ENCODE measurements around the gene GRSF1. TPM values are rescaled to one million over a fixed set of nuclear protein-coding genes. Genes with fewer than 3 reads are reported as not detected.

The GRSF1 gene
- total RNA-seq, 1 donor, result 79.3 TPM

- no peak for DNase-seq (ENCODE audit: insufficient read length, low spot score, missing footprints)
- H4K20me1 ChIP-seq (ENCODE audit: insufficient read depth, low read length), result no peaks in the 10 kb centered on the region
- peaks cover 2% of the 10 kb centered on the region for H3K4me1 ChIP-seq (ENCODE audit: insufficient read depth, low read length)
- TF ChIP-seq, protein P1, sequence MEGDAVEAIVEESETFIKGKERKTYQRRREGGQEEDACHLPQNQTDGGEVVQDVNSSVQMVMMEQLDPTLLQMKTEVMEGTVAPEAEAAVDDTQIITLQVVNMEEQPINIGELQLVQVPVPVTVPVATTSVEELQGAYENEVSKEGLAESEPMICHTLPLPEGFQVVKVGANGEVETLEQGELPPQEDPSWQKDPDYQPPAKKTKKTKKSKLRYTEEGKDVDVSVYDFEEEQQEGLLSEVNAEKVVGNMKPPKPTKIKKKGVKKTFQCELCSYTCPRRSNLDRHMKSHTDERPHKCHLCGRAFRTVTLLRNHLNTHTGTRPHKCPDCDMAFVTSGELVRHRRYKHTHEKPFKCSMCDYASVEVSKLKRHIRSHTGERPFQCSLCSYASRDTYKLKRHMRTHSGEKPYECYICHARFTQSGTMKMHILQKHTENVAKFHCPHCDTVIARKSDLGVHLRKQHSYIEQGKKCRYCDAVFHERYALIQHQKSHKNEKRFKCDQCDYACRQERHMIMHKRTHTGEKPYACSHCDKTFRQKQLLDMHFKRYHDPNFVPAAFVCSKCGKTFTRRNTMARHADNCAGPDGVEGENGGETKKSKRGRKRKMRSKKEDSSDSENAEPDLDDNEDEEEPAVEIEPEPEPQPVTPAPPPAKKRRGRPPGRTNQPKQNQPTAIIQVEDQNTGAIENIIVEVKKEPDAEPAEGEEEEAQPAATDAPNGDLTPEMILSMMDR (IDR thresholded peaks at IDR 0.05; ENCODE audit: extremely low read depth, low read depth, low read length), result no peak
- no peak overlapping the region for H2AFZ ChIP-seq (ENCODE audit: low read length)
- no peak overlapping the region for H3K4me2 ChIP-seq (ENCODE audit: insufficient read depth, low read length)
- H3K4me3 ChIP-seq (ENCODE audit: insufficient read depth, low read length), result no peak overlapping the region
- no peaks in the 10 kb centered on the region for H3K79me2 ChIP-seq (ENCODE audit: insufficient read depth, low read length)
- no peaks in the 10 kb centered on the region for H3K9me3 ChIP-seq (ENCODE audit: low read depth, low read length)
- peaks cover 53% of the 10 kb centered on the region for H3K36me3 ChIP-seq (ENCODE audit: insufficient read depth, low read length)
- H3K27ac ChIP-seq (ENCODE audit: low read depth, low read length), result no peak overlapping the region
- no peaks in the 10 kb centered on the region for H3K27me3 ChIP-seq (ENCODE audit: insufficient read depth, low read length)
These were observed 51.0 kb downstream of the GRSF1 start for GRCh38 chr4:70788733-70789132.

DNA sequence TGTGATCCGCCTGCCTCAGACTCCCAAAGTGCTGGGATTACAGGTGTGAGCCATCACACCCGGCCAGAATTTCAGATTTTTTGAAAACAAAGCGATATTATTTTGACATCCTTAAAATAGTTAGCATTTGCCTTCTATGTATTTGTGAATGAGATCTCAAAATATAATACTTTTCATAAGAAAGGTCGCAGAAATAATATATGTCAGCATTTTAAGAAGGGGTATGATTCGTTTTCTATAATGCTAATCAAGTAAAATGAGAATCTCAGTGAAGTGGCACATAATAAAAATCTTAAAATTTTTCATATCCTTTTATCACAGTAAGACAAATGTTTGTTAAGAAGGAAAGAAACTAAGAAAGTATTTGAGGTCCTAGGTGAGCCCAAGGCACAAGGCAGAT lies 52.2 kb downstream of the GRSF1 start:
- TF ChIP-seq, protein P1 (IDR thresholded peaks at IDR 0.05; ENCODE audit: extremely low read depth, low read depth, low read length), result no peak
- no peaks in the 10 kb centered on the region for H3K27me3 ChIP-seq (ENCODE audit: insufficient read depth, low read length)
- peaks cover 2% of the 10 kb centered on the region for H3K4me1 ChIP-seq (ENCODE audit: insufficient read depth, low read length)
- H3K79me2 ChIP-seq (ENCODE audit: insufficient read depth, low read length), result no peaks in the 10 kb centered on the region
- H3K27ac ChIP-seq (ENCODE audit: low read depth, low read length), result no peak overlapping the region
- no peak overlapping the region for H3K4me2 ChIP-seq (ENCODE audit: insufficient read depth, low read length)
- H3K4me3 ChIP-seq (ENCODE audit: insufficient read depth, low read length), result no peak overlapping the region
- no peaks in the 10 kb centered on the region for H3K9me3 ChIP-seq (ENCODE audit: low read depth, low read length)
- H4K20me1 ChIP-seq (ENCODE audit: insufficient read depth, low read length), result no peaks in the 10 kb centered on the region
- H3K36me3 ChIP-seq (ENCODE audit: insufficient read depth, low read length), result peaks cover 52% of the 10 kb centered on the region
- H2AFZ ChIP-seq (ENCODE audit: low read length), result no peak overlapping the region
- no peak for DNase-seq (ENCODE audit: insufficient read length, low spot score, missing footprints)

- Histone ChIP-seq H4K20me1 (ENCODE audit: insufficient read depth, low read length) (no peaks in the 10 kb centered on the region), H3K4me3 (ENCODE audit: insufficient read depth, low read length) (no peak overlapping the region), H3K27ac (ENCODE audit: low read depth, low read length) (no peak overlapping the region), H3K4me2 (ENCODE audit: insufficient read depth, low read length) (no peak overlapping the region), H3K79me2 (ENCODE audit: insufficient read depth, low read length) (no peaks in the 10 kb centered on the region), H3K36me3 (ENCODE audit: insufficient read depth, low read length) (peaks cover 42% of the 10 kb centered on the region), H3K9me3 (ENCODE audit: low read depth, low read length) (no peaks in the 10 kb centered on the region), H3K27me3 (ENCODE audit: insufficient read depth, low read length) (no peaks in the 10 kb centered on the region), H3K4me1 (ENCODE audit: insufficient read depth, low read length) (no peaks in the 10 kb centered on the region), H2AFZ (ENCODE audit: low read length) (no peak overlapping the region)
- TF ChIP-seq, protein P1 (IDR thresholded peaks at IDR 0.05; ENCODE audit: extremely low read depth, low read depth, low read length), result no peak
- DNase-seq (ENCODE audit: insufficient read length, low spot score, missing footprints), result no peak
These were observed 56.6 kb downstream of the GRSF1 start for GRCh38 chr4:70783096-70783495.

- Histone ChIP-seq H4K20me1 (ENCODE audit: insufficient read depth, low read length) (no peaks in the 10 kb centered on the region), H3K27ac (ENCODE audit: low read depth, low read length) (no peak overlapping the region), H3K4me2 (ENCODE audit: insufficient read depth, low read length) (no peak overlapping the region), H2AFZ (ENCODE audit: low read length) (no peak overlapping the region), H3K27me3 (ENCODE audit: insufficient read depth, low read length) (no peaks in the 10 kb centered on the region), H3K9me3 (ENCODE audit: low read depth, low read length) (no peaks in the 10 kb centered on the region), H3K4me3 (ENCODE audit: insufficient read depth, low read length) (no peak overlapping the region), H3K36me3 (ENCODE audit: insufficient read depth, low read length) (peaks cover 40% of the 10 kb centered on the region), H3K79me2 (ENCODE audit: insufficient read depth, low read length) (no peaks in the 10 kb centered on the region), H3K4me1 (ENCODE audit: insufficient read depth, low read length) (no peaks in the 10 kb centered on the region)
- no peak for DNase-seq (ENCODE audit: insufficient read length, low spot score, missing footprints)
- TF ChIP-seq, protein P1 (IDR thresholded peaks at IDR 0.05; ENCODE audit: extremely low read depth, low read depth, low read length), result no peak
These were observed 60.7 kb downstream of the GRSF1 start for GRCh38 chr4:70778888-70779422.
